ENCODE data around the gene EXOC6. TPM values are rescaled to one million over a fixed set of nuclear protein-coding genes. Genes with fewer than 3 reads are reported as not detected.
A peak's percentile ranks its signal among the peaks of the same experiment; 100 is the strongest.

EXOC6 gene
- total RNA-seq, 4 donors from 2014 or later = 14.4 to 22.4 (median 16.8) TPM

- H3K27ac ChIP-seq = no peak within 1 kb of the TSS
- no peak within 1 kb of the TSS for H3K4me3 ChIP-seq
- peaks cover 0 to 38% of the 10 kb centered on the region in 2 donors for H3K36me3 ChIP-seq
- 21 to 43% methylated on average over 15 to 21 of the region's 67 CpGs for WGBS, 2 donors (ENCODE audit: low coverage in 1 of 2)
- TF ChIP-seq POLR2A (IDR thresholded peaks at IDR 0.05) (no peak), EP300 (IDR thresholded peaks at IDR 0.05) (no peak), POLR2AphosphoS5 (IDR thresholded peaks at IDR 0.05) (no peak)
- TF ChIP-seq, protein P1, sequence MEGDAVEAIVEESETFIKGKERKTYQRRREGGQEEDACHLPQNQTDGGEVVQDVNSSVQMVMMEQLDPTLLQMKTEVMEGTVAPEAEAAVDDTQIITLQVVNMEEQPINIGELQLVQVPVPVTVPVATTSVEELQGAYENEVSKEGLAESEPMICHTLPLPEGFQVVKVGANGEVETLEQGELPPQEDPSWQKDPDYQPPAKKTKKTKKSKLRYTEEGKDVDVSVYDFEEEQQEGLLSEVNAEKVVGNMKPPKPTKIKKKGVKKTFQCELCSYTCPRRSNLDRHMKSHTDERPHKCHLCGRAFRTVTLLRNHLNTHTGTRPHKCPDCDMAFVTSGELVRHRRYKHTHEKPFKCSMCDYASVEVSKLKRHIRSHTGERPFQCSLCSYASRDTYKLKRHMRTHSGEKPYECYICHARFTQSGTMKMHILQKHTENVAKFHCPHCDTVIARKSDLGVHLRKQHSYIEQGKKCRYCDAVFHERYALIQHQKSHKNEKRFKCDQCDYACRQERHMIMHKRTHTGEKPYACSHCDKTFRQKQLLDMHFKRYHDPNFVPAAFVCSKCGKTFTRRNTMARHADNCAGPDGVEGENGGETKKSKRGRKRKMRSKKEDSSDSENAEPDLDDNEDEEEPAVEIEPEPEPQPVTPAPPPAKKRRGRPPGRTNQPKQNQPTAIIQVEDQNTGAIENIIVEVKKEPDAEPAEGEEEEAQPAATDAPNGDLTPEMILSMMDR (IDR thresholded peaks at IDR 0.05) = no peak
- no peaks in the 10 kb centered on the region for H3K9me3 ChIP-seq
- H3K4me1 ChIP-seq = peaks cover 0 to 33% (median 18%) of the 10 kb centered on the region in 3 donors
- no peak for ATAC-seq
- peaks cover 73% of the 10 kb centered on the region for H3K27me3 ChIP-seq
Observed at GRCh38 chr10:93059975-93060886, 211.9 kb downstream of the EXOC6 start, which contains the start of gene CYP26C1. Gene CYP26C1, plus strand, starts transcription at chr10:93060798. Its CDS starts 466 bp downstream, at chr10:93061264.

- Histone ChIP-seq H3K27me3 (peaks cover 81% of the 10 kb centered on the region), H3K4me1 (peaks cover 0 to 41% (median 18%) of the 10 kb centered on the region in 3 donors), H3K9me3 (no peaks in the 10 kb centered on the region), H3K4me3 (no peak overlapping the region), H3K27ac (no peak overlapping the region), H3K36me3 (peaks cover 0 to 38% of the 10 kb centered on the region in 2 donors)
- WGBS, 2 donors (ENCODE audit: low coverage in 1 of 2) = 23% methylated on average over 6 of the region's 45 CpGs; no CpG with 5 or more reads in 1 of the 2 donors
- no peak for TF ChIP-seq POLR2A (IDR thresholded peaks at IDR 0.05)
- no peak for TF ChIP-seq POLR2AphosphoS5 (IDR thresholded peaks at IDR 0.05)
- TF ChIP-seq EP300 (IDR thresholded peaks at IDR 0.05) = no peak
- TF ChIP-seq, protein P1 (IDR thresholded peaks at IDR 0.05) = no peak
- ATAC-seq = peak; percentile 27
Observed at GRCh38 chr10:93060887-93061593, 212.7 kb downstream of the EXOC6 start.

GRCh38 chr10:93061594-93062513 lies 213.5 kb downstream of the EXOC6 start:
- H3K27me3 ChIP-seq = peaks cover 89% of the 10 kb centered on the region
- peaks cover 0 to 45% (median 18%) of the 10 kb centered on the region in 3 donors for H3K4me1 ChIP-seq
- ATAC-seq = peak; percentile 19
- no peaks in the 10 kb centered on the region for H3K9me3 ChIP-seq
- TF ChIP-seq EP300 (IDR thresholded peaks at IDR 0.05) (no peak), POLR2AphosphoS5 (IDR thresholded peaks at IDR 0.05) (no peak), POLR2A (IDR thresholded peaks at IDR 0.05) (no peak)
- TF ChIP-seq, protein P1 (IDR thresholded peaks at IDR 0.05) = no peak
- no peak overlapping the region for H3K27ac ChIP-seq
- peak overlapping the region in 1 of 2 donors; percentile 41 for H3K4me3 ChIP-seq
- H3K36me3 ChIP-seq = peaks cover 0 to 36% of the 10 kb centered on the region in 2 donors
- WGBS, 2 donors (ENCODE audit: low coverage in 1 of 2) = 0 to 18% methylated on average over 1 to 7 of the region's 57 CpGs

DNA sequence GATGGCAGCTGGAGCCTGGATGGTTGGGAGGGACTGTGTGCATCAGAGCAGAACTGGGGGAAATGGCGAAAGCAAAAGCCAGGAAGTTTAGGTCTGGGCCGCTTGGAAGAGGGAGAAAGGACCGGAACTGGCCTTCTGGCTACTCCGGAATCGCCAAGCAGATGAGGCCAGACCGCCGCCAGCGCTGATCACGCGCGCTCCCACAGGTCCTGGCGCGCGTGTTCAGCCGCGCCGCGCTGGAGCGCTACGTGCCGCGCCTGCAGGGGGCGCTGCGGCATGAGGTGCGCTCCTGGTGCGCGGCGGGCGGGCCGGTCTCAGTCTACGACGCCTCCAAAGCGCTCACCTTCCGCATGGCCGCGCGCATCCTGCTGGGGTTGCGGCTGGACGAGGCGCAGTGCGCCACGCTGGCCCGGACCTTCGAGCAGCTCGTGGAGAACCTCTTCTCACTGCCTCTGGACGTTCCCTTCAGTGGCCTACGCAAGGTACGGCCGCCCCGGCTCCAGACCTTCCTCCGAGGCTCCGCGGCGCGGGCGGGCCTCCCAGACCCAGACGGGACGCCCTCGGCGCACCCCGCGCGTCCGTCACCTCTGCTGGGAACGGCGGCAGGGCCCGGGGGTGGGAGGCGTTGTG lies 214.3 kb downstream of the EXOC6 start:
- WGBS, 2 donors (ENCODE audit: low coverage in 1 of 2) = 2 to 3% methylated on average over 5 to 31 of the region's 68 CpGs
- TF ChIP-seq, protein P1 (IDR thresholded peaks at IDR 0.05) = peak in 3 of 4 experiments; percentile 27 to 59 (median 43)
- no peak for TF ChIP-seq EP300 (IDR thresholded peaks at IDR 0.05)
- H3K27me3 ChIP-seq = peaks cover 97% of the 10 kb centered on the region
- no peak overlapping the region for H3K27ac ChIP-seq
- H3K4me1 ChIP-seq = peaks cover 0 to 45% (median 18%) of the 10 kb centered on the region in 3 donors
- H3K9me3 ChIP-seq = no peaks in the 10 kb centered on the region
- H3K4me3 ChIP-seq = peak overlapping the region in 1 of 2 donors; percentile 41
- peaks cover 0 to 29% of the 10 kb centered on the region in 2 donors for H3K36me3 ChIP-seq
- peak; percentile 7 for ATAC-seq
